Activated T-helper 17 cell treated with anti-CD3 and anti-CD28 coated beads, Interleukin-2, amount 50 U/mL, for 72 hours (primary cell): ENCODE measurements around the gene TMEM41A. TPM values are rescaled to one million over a fixed set of nuclear protein-coding genes. Genes with fewer than 3 reads are reported as not detected.
"Not testable (repeated sequence)": the region's sequence is repeated elsewhere in the genome, so short reads cannot be mapped to it uniquely, and the experiment has no call there.

Experiments used
- ATAC-seq: fragments of 150-1000 bp; cut with Tn5 transposase; replicated peaks from 2 replicates; pipeline ENCODE4 v1.10.0; 2021; ENCODE audit warnings: mild to moderate bottlenecking, moderate library complexity
- H3K27ac Mint-ChIP-seq: one replicate; pipeline ENCODE4 v1.8.0; 2022; ENCODE audit warnings: mixed read lengths
- H3K27me3 Mint-ChIP-seq: one replicate; pipeline ENCODE4 v1.8.0; 2022; ENCODE audit warnings: mixed read lengths
- H3K36me3 Mint-ChIP-seq: one replicate; pipeline ENCODE4 v1.8.0; 2022; ENCODE audit warnings: low read depth, mild to moderate bottlenecking, mixed read lengths
- H3K4me1 Mint-ChIP-seq: one replicate; pipeline ENCODE4 v1.8.0; 2022; ENCODE audit warnings: mixed read lengths
- H3K4me3 Mint-ChIP-seq: one replicate; pipeline ENCODE4 v1.8.0; 2022; ENCODE audit warnings: mild to moderate bottlenecking, mixed read lengths
- H3K9me3 Mint-ChIP-seq: one replicate; pipeline ENCODE4 v1.8.0; 2022; ENCODE audit warnings: mixed read lengths
- total RNA-seq, 2 donors: library from RNA; stranded (reverse); gene quantifications; one replicate each; pipeline ENCODE4 v1.2.3, GENCODE V29; 2022

The TMEM41A gene
- total RNA-seq, 2 donors from 2014 or later: 30.6 to 49.9 TPM

- Mint-ChIP-seq H3K4me3 (no peak overlapping the region), H3K36me3 (peaks cover 23% of the 10 kb centered on the region)
- ATAC-seq: no peak
These were observed 29.3 kb downstream of the TMEM41A start for GRCh38 chr3:185469542-185469941.

GRCh38 chr3:185466123-185466522, 32.7 kb downstream of the TMEM41A start:
- H3K36me3 Mint-ChIP-seq, H3K9me3 Mint-ChIP-seq, H3K27me3 Mint-ChIP-seq, ATAC-seq, H3K27ac Mint-ChIP-seq, H3K4me3 Mint-ChIP-seq, H3K4me1 Mint-ChIP-seq: not testable (repeated sequence)

More at GRCh38 chr3:185469542-185469941, 29.3 kb downstream of the TMEM41A start:
- no peaks in the 10 kb centered on the region for H3K4me1 Mint-ChIP-seq
- H3K9me3 Mint-ChIP-seq: no peaks in the 10 kb centered on the region
- H3K27ac Mint-ChIP-seq: no peak overlapping the region
- no peaks in the 10 kb centered on the region for H3K27me3 Mint-ChIP-seq

GRCh38 chr3:185465471-185465870, 33.4 kb downstream of the TMEM41A start:
- Mint-ChIP-seq H3K9me3 (no peaks in the 10 kb centered on the region), H3K27me3 (no peaks in the 10 kb centered on the region), H3K4me1 (no peaks in the 10 kb centered on the region), H3K27ac (no peak overlapping the region), H3K4me3 (no peak overlapping the region), H3K36me3 (no peaks in the 10 kb centered on the region)
- ATAC-seq: no peak

GRCh38 chr3:185460719-185461350, 38.0 kb downstream of the TMEM41A start:
- H3K4me3 Mint-ChIP-seq: no peak overlapping the region
- no peaks in the 10 kb centered on the region for H3K4me1 Mint-ChIP-seq
- no peaks in the 10 kb centered on the region for H3K36me3 Mint-ChIP-seq
- H3K27ac Mint-ChIP-seq: no peak overlapping the region
- H3K9me3 Mint-ChIP-seq: no peaks in the 10 kb centered on the region
- H3K27me3 Mint-ChIP-seq: no peaks in the 10 kb centered on the region
- ATAC-seq: no peak

- no peak overlapping the region for H3K27ac Mint-ChIP-seq
- no peak overlapping the region for H3K4me3 Mint-ChIP-seq
- no peak for ATAC-seq
- no peaks in the 10 kb centered on the region for H3K27me3 Mint-ChIP-seq
- H3K4me1 Mint-ChIP-seq: no peaks in the 10 kb centered on the region
- no peaks in the 10 kb centered on the region for H3K36me3 Mint-ChIP-seq
- no peaks in the 10 kb centered on the region for H3K9me3 Mint-ChIP-seq
These were observed 38.5 kb downstream of the TMEM41A start for GRCh38 chr3:185460309-185460708.

GRCh38 chr3:185457376-185457775, 41.5 kb downstream of the TMEM41A start:
- H3K27me3 Mint-ChIP-seq: no peaks in the 10 kb centered on the region
- H3K4me3 Mint-ChIP-seq: no peak overlapping the region
- H3K9me3 Mint-ChIP-seq: no peaks in the 10 kb centered on the region
- no peak for ATAC-seq
- H3K4me1 Mint-ChIP-seq: no peaks in the 10 kb centered on the region
- no peaks in the 10 kb centered on the region for H3K36me3 Mint-ChIP-seq
- no peak overlapping the region for H3K27ac Mint-ChIP-seq

GRCh38 chr3:185451432-185451831, 47.4 kb downstream of the TMEM41A start:
- not testable (repeated sequence) for H3K36me3 Mint-ChIP-seq, H3K27me3 Mint-ChIP-seq, ATAC-seq, H3K27ac Mint-ChIP-seq, H3K9me3 Mint-ChIP-seq, H3K4me3 Mint-ChIP-seq, H3K4me1 Mint-ChIP-seq

- Mint-ChIP-seq H3K4me1 (no peaks in the 10 kb centered on the region), H3K4me3 (no peak overlapping the region), H3K9me3 (no peaks in the 10 kb centered on the region), H3K36me3 (no peaks in the 10 kb centered on the region), H3K27me3 (peaks cover under 1% of the 10 kb centered on the region), H3K27ac (no peak overlapping the region)
- no peak for ATAC-seq
These were observed 50.7 kb downstream of the TMEM41A start for GRCh38 chr3:185448107-185448506.

GRCh38 chr3:185444329-185444728, 54.5 kb downstream of the TMEM41A start:
- H3K9me3 Mint-ChIP-seq: no peaks in the 10 kb centered on the region
- H3K27ac Mint-ChIP-seq: no peak overlapping the region
- H3K27me3 Mint-ChIP-seq: peaks cover 3% of the 10 kb centered on the region
- ATAC-seq: no peak
- no peaks in the 10 kb centered on the region for H3K4me1 Mint-ChIP-seq
- no peaks in the 10 kb centered on the region for H3K36me3 Mint-ChIP-seq
- H3K4me3 Mint-ChIP-seq: no peak overlapping the region

- Mint-ChIP-seq H3K4me1 (no peaks in the 10 kb centered on the region), H3K9me3 (no peaks in the 10 kb centered on the region), H3K27me3 (peaks cover 3% of the 10 kb centered on the region), H3K27ac (no peak overlapping the region), H3K36me3 (no peaks in the 10 kb centered on the region), H3K4me3 (no peak overlapping the region)
- no peak for ATAC-seq
These were observed 56.8 kb downstream of the TMEM41A start for GRCh38 chr3:185442031-185442430.

- no peak for ATAC-seq
- Mint-ChIP-seq H3K4me1 (no peaks in the 10 kb centered on the region), H3K4me3 (no peak overlapping the region), H3K27me3 (peaks cover 3% of the 10 kb centered on the region), H3K27ac (no peak overlapping the region), H3K36me3 (no peaks in the 10 kb centered on the region), H3K9me3 (no peaks in the 10 kb centered on the region)
These were observed 58.9 kb downstream of the TMEM41A start for GRCh38 chr3:185439745-185440466.

Other genes starting within 250 kb of the TMEM41A start
- 1 to 10 TPM; 1.9 to 3.4 TPM for gene EHHADH, start 245.0 kb downstream of the TMEM41A start, total RNA-seq
- 10 to 100 TPM; 17.9 to 22.2 TPM for gene MAP3K13, start 135.9 kb downstream of the TMEM41A start, total RNA-seq
- under 1 TPM in 1 of 2 donors, not detected in 1; 0.65 TPM for gene LIPH, start 53.6 kb upstream of the TMEM41A start, total RNA-seq
- gene SENP2, start 87.3 kb upstream of the TMEM41A start, total RNA-seq: 10 to 100 TPM; 31.2 to 42.4 TPM